Suppressor macrophage treated with lipopolysaccharide for 4 hours (primary cell): ENCODE measurements around the gene POLR3GL.

ENCODE experiments used
- DNase-seq: peaks from one replicate; pipeline ENCODE4 v3.0.0-alpha.2; 2020

Gene POLR3GL

DNA sequence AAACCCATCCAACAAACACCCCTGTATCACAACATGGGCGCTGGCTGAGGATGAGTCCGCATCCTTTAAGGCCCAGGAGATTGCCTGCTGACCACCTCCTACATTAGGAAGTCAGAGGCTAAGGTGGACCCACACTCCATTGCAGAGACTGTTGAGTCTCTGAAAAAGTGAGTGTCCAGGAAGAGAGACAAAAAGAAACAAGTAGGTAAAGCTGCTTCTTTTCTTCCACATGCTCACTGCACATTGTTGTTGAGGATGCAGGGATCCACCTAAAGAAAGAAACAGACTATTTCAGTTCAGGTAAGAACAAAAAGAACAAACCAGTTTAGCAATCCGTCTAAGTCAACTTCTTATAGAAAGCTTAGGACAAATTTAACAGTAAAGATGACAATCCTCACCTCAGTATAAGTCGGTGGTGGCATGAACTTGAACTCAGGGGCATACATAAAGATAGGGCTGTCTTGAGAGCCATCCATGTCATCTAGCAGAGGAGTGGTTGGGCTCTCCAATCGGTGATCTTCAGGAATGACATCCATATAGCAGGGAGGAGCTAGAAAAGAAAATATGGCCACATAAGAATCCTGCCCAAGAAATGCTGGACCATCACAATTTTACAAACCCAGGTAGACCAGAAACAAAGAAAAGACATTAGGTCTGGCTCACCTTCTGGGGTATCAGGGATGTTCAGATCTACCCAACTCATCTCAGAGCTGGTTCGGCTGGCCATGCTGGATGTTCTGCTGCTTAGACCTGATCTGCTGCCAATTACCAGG is 29.3 kb downstream of the POLR3GL start:
- peak; percentile 34 for DNase-seq

DNA sequence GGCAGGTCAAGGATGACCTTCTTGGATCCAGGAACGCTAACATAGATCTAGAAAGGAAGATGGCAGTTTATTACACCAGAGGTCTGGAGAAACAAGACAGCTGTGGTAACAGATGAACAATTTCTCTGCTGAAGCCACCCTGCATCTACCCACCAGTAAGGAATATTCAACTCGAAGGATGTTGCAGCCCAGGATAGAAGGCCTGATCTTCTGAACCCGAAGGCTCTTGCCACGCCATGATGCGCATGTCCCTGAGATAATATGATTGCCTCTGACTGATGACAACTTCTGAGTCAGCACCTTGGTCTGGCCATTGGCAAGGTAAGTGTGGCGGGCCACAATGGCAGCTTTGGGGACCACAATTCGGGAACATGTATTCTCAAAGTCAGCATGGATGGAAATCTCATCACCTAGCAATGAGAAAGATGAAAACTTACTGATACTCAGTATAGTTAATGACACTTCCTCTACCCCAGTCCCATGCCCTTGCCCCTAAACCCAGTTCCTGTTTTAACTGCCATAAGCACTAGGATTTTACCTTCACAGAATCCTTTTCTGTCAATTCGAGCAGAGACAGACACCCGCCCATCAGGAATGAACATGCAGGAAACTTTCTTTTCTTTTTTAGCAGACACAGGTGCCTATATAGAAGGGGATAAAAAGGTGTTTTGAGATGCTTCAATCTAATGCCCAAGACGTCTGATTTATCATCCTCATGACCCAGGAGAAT is 30.1 kb downstream of the POLR3GL start:
- DNase-seq: peak; percentile 44

DNA sequence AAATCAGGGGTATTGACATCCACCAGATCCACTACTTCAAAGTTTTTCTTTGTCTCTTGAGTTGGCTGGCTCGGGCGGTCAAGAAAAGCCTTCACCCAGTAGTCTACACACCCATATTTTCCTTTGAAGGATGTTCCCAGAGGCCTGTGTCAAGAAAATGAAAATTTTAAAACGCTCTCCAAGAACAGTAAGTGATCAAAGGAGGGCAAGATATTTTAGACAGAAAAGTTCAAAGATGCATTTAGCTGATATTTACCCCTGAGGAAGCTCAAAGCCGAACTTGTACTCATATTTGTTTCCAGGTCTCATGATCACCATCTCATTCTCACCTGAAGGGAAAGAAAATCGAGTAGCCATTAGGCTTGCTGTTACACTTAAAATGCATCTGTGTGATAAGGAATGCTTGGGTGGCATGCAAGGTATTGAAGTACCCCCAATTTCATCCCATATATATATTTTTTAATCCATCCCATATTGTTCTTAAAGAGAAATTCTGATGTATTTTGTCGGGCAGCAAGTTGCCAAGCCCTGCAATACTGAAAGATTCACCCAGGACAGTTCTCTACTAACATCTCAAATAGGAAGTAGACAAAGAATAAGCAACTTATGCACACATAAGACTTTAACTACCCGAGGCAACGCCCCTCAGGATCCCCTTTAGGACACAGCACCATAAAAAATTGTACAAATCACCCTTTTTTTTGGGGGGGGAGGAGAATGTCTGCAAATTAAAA is 30.8 kb downstream of the POLR3GL start:
- DNase-seq: peak; percentile 34

DNA sequence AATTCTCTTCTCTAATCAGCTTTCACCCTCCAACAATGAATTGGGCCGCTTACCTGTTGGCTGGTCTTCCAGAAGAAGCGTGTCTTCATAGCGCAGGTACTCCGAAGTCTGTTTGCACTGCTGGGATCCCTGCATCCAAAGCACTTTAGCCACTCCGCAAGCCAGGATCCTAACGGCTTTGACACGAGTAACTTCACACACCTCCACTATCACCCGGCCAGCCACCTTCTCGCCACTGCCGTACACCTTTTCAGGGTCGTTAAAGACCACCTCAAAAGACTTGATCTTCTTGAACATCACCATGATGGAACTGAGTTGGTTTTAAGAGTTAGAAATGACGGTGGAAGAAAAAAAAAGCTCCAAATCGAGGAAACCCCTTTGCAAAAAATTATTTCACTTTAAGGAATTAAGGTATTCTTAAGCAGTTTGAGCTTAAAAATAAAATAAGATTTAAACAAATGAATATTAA is 31.5 kb downstream of the POLR3GL start:
- DNase-seq: no peak

DNA sequence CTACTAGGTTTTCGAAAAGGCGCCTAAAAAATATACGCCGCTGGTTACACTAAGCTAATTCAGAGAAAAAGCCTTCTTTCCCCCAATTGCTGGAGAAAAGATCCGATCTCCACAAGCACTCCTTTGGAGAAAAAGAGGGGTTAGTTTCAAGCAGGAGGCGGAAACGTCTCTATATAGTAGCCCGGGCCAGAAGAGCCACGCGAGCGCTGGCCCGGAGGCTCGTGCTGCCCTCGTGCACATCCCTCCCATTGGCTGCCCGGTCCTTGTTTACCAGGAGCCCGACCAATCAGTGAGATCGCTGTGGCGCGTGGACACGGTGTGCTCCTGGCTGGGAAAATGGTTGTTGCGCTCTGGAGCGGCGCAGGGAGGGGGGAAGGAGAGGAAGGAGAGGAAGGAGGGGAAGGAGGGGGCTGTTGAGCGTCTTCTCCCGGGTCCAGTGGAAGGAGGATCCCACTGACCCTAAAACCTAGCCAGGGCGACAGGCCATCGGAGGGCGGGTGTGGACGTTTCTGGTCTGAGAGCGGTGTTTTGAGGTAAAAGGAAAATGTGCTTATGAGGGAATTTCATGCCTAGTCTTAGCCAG is 32.0 kb downstream of the POLR3GL start, which contains the start of gene TXNIP:
TSS of gene TXNIP (minus strand) at position 147 of the 583 bp plus-strand sequence. CDS start 313 bp downstream, outside the sequence.
- peak; percentile 97 for DNase-seq

DNA sequence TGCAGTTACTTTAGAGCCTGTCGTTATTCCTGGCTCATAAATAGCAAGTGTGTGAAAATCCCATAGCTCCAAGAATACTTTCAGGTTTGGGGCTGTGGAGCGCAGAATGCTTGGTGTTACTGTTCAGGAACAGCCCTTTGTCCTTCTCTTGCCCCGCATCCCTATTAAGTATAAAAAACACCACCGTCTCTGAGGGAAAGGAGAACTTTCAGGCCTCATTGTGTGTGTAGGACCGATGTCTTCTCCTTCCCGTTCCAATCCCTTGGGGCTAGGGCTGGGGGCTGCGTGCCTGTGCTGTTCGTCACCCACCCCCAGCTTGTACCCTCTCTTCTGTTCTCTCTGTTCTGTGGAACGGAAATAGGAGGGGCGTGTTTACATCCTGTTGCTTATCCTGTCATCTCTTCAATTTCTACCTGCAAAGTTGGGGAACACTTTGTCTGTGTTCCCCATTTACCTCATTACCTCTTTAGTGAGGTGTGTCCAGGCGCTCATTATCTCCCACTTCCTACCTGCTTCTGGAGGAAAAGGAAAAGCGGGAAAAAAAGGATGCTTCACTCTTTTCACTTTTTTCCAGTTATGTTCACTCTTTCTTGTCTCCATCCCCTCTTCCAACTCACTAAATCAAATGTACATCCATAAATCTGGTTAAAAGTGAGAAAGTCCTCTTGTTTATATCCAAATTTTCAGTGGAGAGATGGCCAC is 32.7 kb downstream of the POLR3GL start:
- DNase-seq: no peak

DNA sequence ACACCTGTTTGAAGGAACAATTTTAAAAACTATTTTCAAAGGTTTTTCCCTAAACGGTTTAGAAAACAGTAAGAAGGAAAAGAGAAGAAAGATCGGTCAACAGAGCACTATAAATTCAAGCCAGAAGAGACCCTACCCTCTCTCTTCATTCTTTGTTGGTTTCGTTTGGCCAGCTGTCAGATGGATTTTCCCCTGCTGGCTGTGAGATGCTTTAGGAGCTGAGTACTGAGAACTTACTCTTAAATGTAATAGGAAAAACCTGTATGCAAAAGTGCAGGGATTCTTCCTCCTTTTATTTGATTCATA is 33.2 kb downstream of the POLR3GL start:
- DNase-seq: no peak

DNA sequence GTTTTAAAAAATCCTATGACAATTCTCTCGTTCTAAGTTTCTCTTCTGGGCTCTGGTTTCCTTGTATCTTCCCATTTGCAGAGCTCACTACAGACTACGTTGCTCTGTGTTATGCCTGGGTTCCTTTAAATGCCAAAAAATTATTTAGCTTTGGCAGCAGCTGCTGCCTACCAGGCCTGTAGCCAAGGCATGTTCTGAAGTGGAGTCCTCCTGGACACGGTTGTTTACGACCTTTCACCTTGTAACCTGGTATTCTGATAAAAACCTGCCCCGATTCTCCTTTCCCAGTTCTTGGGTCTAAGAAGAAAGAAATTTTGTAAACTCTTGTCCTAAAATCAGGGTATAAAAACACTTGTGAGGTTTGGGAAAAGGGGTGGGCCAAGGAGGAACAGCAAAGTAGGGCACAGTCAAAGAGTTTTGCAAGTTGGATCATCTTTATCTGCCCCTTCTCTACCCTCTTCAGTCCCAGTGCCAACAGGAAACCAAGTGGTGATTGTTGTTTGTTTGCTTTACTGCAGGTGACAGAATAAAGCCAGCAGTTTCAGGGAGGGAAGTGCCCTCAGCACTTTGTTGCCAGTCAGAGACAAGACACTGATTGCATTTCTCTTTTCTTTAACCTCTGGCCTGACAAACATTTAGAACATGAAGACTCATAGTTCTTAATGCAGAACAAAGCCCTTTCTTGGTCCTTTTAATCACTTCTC is 35.0 kb downstream of the POLR3GL start:
- DNase-seq: peak; percentile 41

DNA sequence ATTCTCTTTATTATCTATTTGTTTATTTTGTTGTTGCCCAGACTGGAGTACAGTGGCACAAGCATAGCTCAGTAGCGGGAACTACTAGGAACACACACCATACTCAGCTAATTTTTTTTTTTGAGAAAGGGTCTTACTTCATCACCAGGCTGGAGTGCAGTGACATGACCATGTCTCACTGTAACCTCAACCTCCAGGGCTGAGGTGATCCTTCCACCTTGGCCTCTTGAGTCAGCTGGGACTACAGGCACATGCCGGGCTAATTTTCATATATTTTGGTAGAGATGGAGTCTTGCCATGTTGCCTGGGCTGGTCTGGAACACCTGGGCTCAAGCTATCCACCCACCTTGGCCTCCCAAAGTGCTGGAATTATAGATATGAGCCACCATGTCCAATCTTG is 37.2 kb downstream of the POLR3GL start:
- no peak for DNase-seq

DNA sequence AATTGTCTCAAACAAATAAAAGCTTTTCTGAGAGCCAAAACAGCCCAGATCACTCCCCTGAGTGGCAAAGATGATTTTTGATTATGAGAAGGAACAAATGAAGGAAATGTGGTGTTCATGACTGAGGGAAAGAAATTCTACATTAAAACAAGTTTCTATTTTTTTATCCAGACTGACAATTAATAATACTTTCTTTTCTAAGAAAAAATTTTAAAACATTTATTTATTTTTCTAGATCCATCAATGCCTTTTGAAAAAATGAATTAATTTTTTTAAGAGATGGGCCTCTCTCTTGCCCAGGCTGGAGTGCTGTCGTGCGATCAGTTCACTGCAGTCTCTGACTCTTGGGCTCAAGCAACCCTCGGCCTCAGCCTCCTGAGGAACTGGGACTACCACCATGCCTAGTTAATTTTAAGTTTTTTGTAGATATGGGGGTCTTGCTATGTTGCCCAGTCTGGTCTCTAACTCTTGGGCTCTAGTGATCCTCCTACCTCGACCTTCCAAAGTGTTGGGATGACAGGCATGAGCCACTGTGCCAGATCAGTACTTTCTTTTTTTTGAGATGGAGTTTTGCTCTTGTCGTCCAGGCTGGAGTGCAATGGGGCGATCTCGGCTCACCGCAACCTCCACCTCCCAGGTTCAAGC is 43.1 kb downstream of the POLR3GL start:
- no peak for DNase-seq

DNA sequence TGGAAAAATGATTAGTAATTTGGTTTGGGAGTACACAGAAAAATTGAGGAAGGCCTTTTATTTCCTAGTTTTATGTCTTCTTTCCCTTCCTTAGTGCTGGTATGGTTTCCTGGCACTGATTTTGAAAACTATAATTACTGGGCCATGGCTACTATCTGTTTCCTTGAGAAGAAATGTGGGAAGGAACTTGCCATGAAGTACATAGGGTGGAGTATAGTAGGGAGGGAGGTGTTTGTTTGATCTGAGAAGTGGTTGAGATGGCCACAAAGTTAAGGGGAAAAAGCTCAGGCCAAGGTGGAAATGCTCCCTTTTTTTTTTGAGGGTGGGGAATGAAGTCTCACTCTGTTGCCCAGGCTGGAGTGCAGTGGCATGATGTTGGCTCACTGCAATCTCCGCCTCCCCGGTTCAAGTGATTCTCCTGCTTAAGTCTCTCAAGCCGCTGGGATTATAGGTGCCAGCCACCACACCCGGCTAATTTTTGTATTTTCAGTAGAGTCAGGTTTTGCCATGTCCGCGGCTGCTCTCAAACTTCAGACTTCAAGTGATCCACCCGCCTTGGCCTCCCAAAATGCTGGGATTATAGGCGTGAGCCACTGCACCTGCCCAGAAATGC is 45.7 kb downstream of the POLR3GL start:
- no peak for DNase-seq

DNA sequence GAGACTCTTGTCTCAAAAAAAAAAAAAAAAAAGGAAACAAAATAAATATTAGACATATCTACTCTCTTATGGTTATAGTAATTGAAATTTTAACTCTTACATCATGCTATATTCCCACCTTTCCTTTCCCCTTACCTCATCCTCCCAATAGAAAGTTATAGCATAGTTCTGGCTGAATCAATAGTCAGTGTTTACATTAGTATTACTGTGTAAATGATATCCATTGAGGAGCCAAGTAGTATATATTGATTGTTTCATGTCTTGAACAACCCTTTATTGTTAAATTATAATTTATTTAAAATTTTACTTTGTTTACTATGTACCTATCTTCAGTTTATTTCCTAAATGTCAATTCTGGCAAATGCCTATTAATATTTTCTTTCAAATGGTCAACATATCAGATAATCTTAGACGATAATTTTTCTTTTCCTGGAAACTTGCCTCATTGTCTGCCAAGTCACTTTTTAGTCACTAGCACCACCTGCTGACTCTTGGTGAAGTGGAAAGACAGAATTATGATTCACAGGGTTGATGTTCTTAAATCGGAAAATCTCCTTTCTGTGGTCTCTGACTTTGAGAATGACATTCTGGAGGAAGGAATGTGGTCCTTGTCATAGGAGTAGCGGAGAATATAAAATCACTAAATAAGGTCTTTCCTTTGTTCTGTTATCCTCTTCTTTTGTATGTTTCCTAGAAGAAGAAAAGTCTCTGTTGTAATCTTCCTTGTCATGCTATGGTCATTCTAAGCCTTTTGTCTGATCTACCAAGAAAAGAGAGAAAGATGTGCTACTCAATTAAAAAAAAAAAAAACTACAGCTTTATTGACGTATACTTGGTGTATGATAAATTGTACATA is 48.4 kb downstream of the POLR3GL start:
- DNase-seq: peak; percentile 84

DNA sequence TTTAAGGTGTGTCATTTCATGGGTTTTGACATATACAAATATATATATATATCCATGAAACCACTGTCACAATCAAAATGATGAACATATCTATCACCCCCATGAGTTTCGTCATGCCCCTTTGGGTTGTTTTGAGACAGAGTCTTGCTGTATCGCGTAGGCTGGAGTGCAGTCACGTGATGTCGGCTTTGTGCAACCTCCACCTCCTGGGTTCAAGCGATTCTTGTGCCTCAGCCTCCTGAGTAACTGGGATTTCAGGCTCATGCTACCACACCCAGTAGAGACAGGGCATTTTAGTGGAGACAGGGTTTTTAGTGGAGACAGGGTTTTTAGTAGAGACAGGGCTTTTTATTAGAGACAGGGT is 49.1 kb downstream of the POLR3GL start:
- peak; percentile 60 for DNase-seq

DNA sequence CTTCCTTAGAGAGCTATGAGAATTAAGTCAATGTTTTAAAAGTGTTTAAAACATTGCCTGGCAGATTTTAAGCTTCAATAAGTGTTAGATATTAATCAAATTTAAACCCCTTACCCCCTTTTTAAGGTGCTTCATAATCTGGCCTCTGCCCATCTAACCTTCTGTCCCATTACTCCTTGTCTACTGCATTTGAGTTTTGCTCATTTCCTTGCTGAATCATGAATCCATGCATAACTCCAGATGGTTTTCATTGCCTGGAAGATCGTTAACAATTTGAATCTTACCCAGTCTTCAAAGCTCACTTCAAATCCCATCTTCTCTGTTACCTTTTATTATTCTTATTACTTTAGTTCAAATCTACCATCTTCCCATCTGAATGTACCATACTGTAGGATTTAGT is 52.4 kb downstream of the POLR3GL start:
- no peak for DNase-seq

DNA sequence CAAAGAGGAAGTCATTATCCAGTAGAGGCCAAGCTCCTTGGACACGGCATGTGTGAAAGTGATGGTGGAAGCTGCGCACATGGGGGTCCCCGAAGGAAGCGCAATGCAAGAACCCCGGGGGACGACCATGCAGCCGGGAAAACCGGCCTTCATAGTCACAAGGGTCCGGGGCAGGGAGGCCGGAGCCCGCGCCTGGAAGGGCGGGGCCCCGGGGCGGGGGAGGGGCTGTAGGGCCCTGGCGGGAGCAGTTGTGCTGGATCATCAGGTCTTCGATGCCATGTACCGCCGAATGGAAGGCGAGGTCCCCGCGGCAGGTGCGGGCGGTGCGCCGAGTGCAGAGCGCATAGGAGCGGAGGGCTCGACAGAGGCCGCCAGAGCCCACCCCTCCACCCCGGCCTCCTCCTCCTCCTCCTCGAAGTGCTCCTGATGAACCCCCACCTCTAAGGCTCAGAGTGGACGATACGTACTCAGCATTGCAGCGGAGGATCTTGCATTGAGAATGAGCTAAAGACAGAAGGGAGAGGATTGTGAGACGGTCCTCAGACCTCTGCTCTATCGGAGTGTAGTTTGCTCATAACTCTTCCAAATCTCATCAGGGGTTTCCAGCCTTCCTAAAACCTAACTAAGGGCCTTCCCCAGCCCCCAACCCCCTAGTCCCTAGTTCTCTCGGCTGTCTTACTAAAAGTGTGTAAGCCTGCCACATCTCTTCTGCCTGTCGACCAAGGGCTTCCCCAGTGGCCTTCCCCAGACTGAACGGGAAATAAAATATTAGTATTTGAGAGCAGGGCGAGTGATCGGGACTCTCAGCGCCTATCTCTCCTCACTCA is 55.0 kb downstream of the POLR3GL start:
- no peak for DNase-seq

DNA sequence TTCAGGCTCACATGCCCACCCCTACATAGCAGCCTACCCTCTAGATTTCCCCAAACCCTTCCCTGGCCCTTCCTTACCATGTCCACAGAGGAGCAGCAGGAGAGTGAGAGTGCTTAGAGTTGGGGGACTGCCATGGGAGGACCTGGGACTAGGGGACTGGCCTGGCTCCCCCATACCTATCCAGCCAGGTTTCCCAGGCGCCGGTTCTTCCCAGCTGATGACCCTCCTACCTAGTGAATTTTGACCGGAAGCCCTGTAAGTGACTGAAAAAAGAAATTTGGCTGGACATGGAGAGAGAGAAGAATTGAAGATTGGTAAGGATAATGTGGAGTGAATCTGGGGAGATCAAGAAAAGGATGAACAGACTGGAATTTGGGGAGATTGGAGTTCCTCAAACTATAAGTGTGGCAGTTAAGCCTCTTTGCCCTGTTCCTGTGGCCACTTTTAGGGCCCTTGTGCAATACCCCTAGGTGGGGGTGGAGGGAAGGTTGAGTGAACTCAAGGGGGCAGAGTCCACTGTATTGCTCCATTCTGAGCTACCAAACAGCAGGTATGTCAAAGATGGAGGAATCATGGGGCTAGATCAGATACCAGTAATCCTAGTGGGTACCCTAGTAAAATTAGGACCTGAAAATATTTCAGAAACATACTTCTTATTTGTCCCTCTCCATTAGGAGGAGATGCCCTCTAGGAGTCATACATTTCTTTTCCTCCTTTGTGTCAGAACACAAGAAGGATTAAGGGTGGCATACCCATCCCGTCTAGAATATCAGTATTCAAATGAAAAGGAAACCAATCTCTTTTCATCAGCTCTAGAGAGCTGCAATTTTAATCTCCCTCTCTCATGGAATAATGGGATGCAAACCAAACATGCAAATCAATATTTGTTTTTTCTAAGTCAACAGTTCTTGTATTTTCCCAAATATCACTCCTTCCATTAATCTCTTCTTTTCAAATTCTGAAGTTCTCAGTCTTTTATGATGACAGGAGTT is 55.9 kb downstream of the POLR3GL start:
- DNase-seq: no peak

DNA sequence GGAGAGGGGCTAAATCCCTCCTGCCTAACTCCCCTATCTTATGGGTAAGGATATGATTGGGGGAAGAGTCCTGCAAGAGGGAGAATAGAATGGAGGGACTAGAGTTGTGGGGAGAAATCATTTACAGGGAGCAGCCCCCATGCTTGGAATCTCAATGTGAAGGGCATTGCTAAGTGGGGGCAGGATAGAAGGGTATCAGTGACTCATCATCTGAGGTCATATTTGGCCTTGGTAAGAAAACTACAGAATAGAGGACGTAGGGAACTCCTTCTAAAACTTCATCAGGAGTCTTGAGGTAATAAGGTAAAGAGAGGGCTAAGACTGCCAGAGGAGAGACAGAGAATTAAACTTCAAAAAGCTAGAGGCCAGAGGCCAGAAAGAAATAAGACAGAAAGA is 56.6 kb downstream of the POLR3GL start:
- DNase-seq: no peak
